Measurements from ENCODE around the gene SLC22A23. TPM values are rescaled to one million over a fixed set of nuclear protein-coding genes. Genes with fewer than 3 reads are reported as not detected.

Gene SLC22A23
- total RNA-seq, 1 donor from 2014 or later = 19.4 TPM

DNA sequence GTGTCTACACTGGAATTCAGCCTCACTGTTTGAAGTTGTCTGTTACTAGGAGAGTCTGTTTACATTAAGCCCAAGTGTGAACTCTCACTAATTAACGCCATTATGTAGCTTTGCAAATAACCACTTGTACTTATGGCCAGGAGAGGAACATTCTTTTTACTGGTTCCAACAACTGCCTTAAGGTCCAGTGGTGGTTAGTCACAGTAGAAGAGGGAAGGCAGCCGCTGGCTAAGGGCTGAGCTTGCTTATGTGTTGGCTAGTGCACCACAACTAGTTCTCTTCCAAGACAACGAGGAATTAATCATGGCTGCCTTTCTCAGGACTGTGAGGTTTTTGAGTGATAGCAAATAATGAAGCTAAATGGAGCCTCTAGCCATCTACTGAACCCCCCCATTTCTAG lies 14.9 kb upstream of the SLC22A23 start:
- no peaks in the 10 kb centered on the region for H3K9me3 Mint-ChIP-seq (ENCODE audit: low read depth)
- H3K4me3 Mint-ChIP-seq (ENCODE audit: low read depth) = no peak overlapping the region
- peaks cover 8% of the 10 kb centered on the region for H3K27me3 Mint-ChIP-seq
- no peaks in the 10 kb centered on the region for H3K36me3 Mint-ChIP-seq (ENCODE audit: insufficient read depth)
- TF ChIP-seq, protein P1, sequence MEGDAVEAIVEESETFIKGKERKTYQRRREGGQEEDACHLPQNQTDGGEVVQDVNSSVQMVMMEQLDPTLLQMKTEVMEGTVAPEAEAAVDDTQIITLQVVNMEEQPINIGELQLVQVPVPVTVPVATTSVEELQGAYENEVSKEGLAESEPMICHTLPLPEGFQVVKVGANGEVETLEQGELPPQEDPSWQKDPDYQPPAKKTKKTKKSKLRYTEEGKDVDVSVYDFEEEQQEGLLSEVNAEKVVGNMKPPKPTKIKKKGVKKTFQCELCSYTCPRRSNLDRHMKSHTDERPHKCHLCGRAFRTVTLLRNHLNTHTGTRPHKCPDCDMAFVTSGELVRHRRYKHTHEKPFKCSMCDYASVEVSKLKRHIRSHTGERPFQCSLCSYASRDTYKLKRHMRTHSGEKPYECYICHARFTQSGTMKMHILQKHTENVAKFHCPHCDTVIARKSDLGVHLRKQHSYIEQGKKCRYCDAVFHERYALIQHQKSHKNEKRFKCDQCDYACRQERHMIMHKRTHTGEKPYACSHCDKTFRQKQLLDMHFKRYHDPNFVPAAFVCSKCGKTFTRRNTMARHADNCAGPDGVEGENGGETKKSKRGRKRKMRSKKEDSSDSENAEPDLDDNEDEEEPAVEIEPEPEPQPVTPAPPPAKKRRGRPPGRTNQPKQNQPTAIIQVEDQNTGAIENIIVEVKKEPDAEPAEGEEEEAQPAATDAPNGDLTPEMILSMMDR (IDR thresholded peaks at IDR 0.05; ENCODE audit: unreplicated experiment) = no peak
- no peak for DNase-seq (ENCODE audit: low spot score, unreplicated experiment)
- no peak overlapping the region for H3K27ac Mint-ChIP-seq
- H3K4me1 Mint-ChIP-seq (ENCODE audit: low read depth) = peaks cover 6% of the 10 kb centered on the region

DNA sequence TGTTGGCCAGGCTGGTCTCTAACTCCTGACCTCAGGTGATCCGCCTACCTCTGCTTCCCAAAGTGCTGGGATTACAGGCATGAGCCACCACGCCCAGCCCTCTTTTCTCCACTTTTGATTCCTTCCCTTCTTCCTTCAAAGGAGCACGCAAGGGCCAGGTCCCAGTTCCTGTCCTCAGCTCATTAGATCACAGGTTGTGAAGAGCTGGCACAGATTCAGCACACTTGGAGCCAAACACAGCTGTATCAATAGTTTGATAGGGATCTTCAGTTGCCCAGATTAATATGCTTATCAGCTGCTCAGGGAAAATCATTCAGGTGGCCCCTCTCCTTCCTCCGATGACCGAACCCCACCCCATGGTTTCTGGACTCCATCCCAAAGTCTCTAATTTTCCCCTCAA lies 14.4 kb upstream of the SLC22A23 start:
- TF ChIP-seq, protein P1 (IDR thresholded peaks at IDR 0.05; ENCODE audit: unreplicated experiment) = no peak
- H3K27ac Mint-ChIP-seq = no peak overlapping the region
- H3K4me3 Mint-ChIP-seq (ENCODE audit: low read depth) = no peak overlapping the region
- no peaks in the 10 kb centered on the region for H3K9me3 Mint-ChIP-seq (ENCODE audit: low read depth)
- H3K4me1 Mint-ChIP-seq (ENCODE audit: low read depth) = peaks cover 6% of the 10 kb centered on the region
- no peaks in the 10 kb centered on the region for H3K36me3 Mint-ChIP-seq (ENCODE audit: insufficient read depth)
- DNase-seq (ENCODE audit: low spot score, unreplicated experiment) = no peak
- H3K27me3 Mint-ChIP-seq = peaks cover 8% of the 10 kb centered on the region

GRCh38 chr6:3468585-3468984 lies 11.7 kb upstream of the SLC22A23 start:
- peaks cover 5% of the 10 kb centered on the region for H3K27me3 Mint-ChIP-seq
- H3K36me3 Mint-ChIP-seq (ENCODE audit: insufficient read depth) = no peaks in the 10 kb centered on the region
- H3K27ac Mint-ChIP-seq = no peak overlapping the region
- no peak for DNase-seq (ENCODE audit: low spot score, unreplicated experiment)
- H3K4me3 Mint-ChIP-seq (ENCODE audit: low read depth) = no peak overlapping the region
- peaks cover 6% of the 10 kb centered on the region for H3K4me1 Mint-ChIP-seq (ENCODE audit: low read depth)
- TF ChIP-seq, protein P1 (IDR thresholded peaks at IDR 0.05; ENCODE audit: unreplicated experiment) = no peak
- H3K9me3 Mint-ChIP-seq (ENCODE audit: low read depth) = no peaks in the 10 kb centered on the region

DNA sequence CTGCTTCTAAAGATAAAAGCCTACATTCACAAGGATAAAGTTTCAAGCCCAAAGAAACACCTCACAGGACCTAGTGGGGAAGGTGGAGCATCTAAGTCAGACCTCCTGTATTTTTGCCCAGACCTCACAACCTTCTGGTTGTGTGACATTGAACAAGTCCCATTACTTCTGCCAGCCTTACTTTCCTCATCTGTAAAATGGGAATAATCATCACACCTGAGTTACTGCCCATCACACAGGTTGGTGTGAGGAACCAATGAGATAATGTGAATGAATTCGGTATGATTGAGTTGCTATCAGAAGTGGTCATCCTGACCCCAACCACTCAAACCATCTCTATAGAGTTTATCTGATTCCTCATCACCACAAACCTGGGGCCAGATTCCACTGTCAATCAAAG lies 11.1 kb upstream of the SLC22A23 start:
- TF ChIP-seq, protein P1 (IDR thresholded peaks at IDR 0.05; ENCODE audit: unreplicated experiment) = no peak
- H3K9me3 Mint-ChIP-seq (ENCODE audit: low read depth) = peaks cover 2% of the 10 kb centered on the region
- H3K4me1 Mint-ChIP-seq (ENCODE audit: low read depth) = peaks cover 5% of the 10 kb centered on the region
- DNase-seq (ENCODE audit: low spot score, unreplicated experiment) = no peak
- H3K27me3 Mint-ChIP-seq = peaks cover 5% of the 10 kb centered on the region
- H3K36me3 Mint-ChIP-seq (ENCODE audit: insufficient read depth) = no peaks in the 10 kb centered on the region
- no peak overlapping the region for H3K27ac Mint-ChIP-seq
- H3K4me3 Mint-ChIP-seq (ENCODE audit: low read depth) = no peak overlapping the region

- Mint-ChIP-seq H3K36me3 (ENCODE audit: insufficient read depth) (no peaks in the 10 kb centered on the region), H3K27me3 (peaks cover 5% of the 10 kb centered on the region), H3K4me3 (ENCODE audit: low read depth) (no peak overlapping the region), H3K4me1 (ENCODE audit: low read depth) (peaks cover 4% of the 10 kb centered on the region), H3K9me3 (ENCODE audit: low read depth) (peaks cover 6% of the 10 kb centered on the region), H3K27ac (no peak overlapping the region)
- DNase-seq (ENCODE audit: low spot score, unreplicated experiment) = no peak
- TF ChIP-seq, protein P1 (IDR thresholded peaks at IDR 0.05; ENCODE audit: unreplicated experiment) = no peak
Measured at GRCh38 chr6:3466488-3467219, 9.8 kb upstream of the SLC22A23 start.
